Astrocyte of the cerebellum (primary cell): ENCODE data around the gene ZBTB47.

Source experiments
- DNase-seq: peaks from one replicate; pipeline ENCODE4 v3.0.0-alpha.2; 2011; ENCODE audit warnings: low read depth
- H3K4me3 ChIP-seq: 2 replicates; pipeline ENCODE4 v1.5.1; 2011; ENCODE audit warnings: mild to moderate bottlenecking, low read depth, low read length, moderate library complexity
- in situ Hi-C: cut with HindIII; loops from 2 replicates; pipeline ENCODE4 v1.10.0; 2017; ENCODE audit warnings: low sequenced_read_pairs
- TF ChIP-seq, protein P1 (sequence below): IDR thresholded peaks from 2 replicates; pipeline ENCODE4 v1.5.1; 2012; ENCODE audit warnings: low read length, low read depth, moderate library complexity, mild to moderate bottlenecking; ENCODE audit errors: missing control alignments

ZBTB47 gene

DNA sequence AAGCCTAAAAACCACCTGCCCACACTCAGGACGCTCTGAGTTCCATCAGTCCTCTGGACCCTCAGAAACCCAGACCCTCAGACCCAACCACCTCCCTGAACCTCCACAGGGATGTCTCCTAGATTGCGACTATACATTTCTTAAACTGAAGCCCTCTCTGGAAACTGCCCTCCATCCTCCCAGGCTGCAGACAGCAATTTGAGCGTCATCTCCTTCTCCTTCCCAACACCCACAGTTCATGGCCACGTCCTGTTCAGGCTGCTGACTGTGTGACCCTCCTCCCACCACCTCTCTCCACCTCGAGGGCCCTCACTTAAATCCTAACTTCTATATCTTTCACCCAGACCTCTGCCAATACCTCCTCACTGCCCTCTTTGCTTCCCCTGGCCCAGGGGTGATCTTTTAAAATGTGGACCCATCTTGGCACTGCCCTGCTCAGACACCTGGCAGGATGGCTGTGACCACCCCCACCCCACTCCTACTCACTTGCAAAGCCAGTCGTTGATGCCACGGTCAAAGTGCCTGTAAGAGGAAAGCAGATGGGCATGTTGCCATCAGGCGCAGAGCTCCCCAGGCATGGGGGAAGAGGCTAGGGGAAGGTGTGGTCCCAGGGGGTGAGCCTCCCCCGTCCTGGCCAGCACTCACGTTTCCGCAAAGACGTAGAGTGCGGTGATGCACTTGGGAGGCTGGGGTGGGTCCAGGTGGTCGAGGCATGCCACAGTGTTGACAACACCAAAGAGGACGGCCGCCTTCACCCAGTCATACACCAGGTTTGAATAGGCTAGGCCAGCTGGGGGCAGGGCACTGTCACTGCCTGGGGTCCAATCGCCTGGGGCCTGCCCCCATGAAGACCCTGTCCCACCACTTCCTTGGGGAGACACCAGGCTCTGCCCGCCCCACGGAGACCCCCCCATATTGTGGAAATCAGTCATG, 43.1 kb downstream of the ZBTB47 start:
- in situ Hi-C loops = no loop called here

GRCh38 chr3:42697289-42698051, 44.0 kb downstream of the ZBTB47 start:
- DNase-seq = no peak
- no peak overlapping the region for H3K4me3 ChIP-seq
- in situ Hi-C loops = no loop called here
- TF ChIP-seq, protein P1, sequence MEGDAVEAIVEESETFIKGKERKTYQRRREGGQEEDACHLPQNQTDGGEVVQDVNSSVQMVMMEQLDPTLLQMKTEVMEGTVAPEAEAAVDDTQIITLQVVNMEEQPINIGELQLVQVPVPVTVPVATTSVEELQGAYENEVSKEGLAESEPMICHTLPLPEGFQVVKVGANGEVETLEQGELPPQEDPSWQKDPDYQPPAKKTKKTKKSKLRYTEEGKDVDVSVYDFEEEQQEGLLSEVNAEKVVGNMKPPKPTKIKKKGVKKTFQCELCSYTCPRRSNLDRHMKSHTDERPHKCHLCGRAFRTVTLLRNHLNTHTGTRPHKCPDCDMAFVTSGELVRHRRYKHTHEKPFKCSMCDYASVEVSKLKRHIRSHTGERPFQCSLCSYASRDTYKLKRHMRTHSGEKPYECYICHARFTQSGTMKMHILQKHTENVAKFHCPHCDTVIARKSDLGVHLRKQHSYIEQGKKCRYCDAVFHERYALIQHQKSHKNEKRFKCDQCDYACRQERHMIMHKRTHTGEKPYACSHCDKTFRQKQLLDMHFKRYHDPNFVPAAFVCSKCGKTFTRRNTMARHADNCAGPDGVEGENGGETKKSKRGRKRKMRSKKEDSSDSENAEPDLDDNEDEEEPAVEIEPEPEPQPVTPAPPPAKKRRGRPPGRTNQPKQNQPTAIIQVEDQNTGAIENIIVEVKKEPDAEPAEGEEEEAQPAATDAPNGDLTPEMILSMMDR = no peak

More for the DNA sequence above, 43.1 kb downstream of the ZBTB47 start:
- H3K4me3 ChIP-seq = no peak overlapping the region
- DNase-seq = no peak
- TF ChIP-seq, protein P1 = no peak

GRCh38 chr3:42698216-42698910, 44.9 kb downstream of the ZBTB47 start:
- in situ Hi-C loops = no loop called here
- TF ChIP-seq, protein P1 = no peak
- DNase-seq = no peak
- H3K4me3 ChIP-seq = no peak overlapping the region

DNA sequence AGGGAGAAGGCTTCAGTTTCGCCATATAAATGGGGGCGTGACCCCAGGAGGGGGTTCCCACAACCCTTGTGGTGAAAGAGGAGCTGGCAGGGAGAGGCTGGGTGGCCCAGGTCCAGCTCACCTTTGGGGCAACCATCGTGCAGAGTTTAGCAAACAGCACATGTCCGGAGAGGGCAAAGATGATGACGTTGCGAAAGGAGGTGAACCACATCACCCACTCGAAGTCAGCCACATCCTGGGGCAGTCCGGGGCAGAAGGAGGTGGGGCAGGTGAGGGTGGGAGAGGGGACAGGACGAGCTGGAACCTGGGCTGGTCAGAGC, 45.4 kb downstream of the ZBTB47 start:
- DNase-seq = no peak
- no peak overlapping the region for H3K4me3 ChIP-seq
- in situ Hi-C loops = no loop called here
- TF ChIP-seq, protein P1 = no peak

GRCh38 chr3:42699511-42699971, 46.0 kb downstream of the ZBTB47 start:
- no peak overlapping the region for H3K4me3 ChIP-seq
- in situ Hi-C loops = no loop called here
- TF ChIP-seq, protein P1 = no peak
- no peak for DNase-seq

DNA sequence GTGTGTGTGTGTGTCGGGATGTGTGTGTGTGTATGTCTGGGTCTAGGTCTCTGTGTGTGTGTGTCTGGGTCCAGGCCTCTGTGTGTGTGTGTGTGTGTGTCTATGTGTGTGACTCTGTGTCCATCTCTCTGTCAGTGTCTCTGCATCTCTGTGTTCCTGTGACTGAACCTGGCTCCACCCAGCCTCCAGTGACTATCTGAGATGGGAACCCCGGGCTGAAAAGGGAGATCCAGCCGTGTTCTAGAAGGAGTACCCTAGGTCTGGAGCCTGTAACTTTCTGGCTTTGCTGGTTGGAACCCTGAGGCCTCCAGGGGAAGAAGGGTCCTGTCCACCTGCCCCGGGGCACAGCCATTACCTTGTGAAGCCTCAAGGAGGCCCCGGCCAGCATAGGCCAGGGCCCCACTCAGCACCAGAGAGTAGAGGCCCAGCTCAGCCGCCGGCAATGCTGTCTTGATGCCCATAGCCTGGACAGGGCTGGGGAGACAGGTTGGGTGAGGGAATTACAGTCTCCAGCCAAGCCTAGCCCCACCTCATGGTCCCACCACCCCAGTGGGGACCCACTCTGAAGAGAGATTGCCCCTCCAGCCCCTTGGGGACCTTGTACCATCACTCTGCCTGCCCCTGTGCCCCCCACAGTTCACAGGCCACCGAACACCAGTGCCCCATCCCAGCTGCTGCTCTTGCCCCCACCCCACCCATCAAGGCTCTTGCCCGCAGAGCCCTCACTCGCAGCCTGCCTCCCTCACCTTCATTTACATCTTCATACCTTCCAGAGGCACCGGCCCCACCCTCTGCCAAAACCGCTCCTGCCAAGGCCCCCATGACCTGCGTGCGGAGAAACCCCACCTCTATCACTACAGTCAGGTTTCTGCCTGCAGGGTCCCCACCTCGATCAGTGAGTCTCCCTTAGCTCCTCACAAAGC, 47.1 kb downstream of the ZBTB47 start:
- TF ChIP-seq, protein P1 = no peak
- DNase-seq = no peak
- in situ Hi-C loops = no loop called here
- H3K4me3 ChIP-seq = no peak overlapping the region
